H4 (cell line): Measurements from ENCODE around the gene STK33. TPM values are rescaled to one million over a fixed set of nuclear protein-coding genes. Genes with fewer than 3 reads are reported as not detected.

Experiments
- DNase-seq: peaks from one replicate; pipeline ENCODE4 v3.0.0-alpha.2; 2015; ENCODE audit warnings: low spot score
- total RNA-seq: library from RNA; depleted of rRNA; stranded (reverse); fragments of >200 nt; shearing (Covaris generic); gene quantifications from 2 replicates; pipeline ENCODE4 v1.2.3, GENCODE V29; 2014

Gene STK33
- total RNA-seq, 1 experiment from 2014 or later: 8.1 TPM

GRCh38 chr11:8373519-8374432 lies 220.3 kb downstream of the STK33 start:
- no peak for DNase-seq

GRCh38 chr11:8372641-8373381 lies 221.2 kb downstream of the STK33 start:
- no peak for DNase-seq

GRCh38 chr11:8371516-8371884 lies 222.5 kb downstream of the STK33 start:
- DNase-seq: no peak

- DNase-seq: no peak
Measured at GRCh38 chr11:8370812-8371515, 223.1 kb downstream of the STK33 start.

- DNase-seq: no peak
Measured at GRCh38 chr11:8369592-8370205, 224.3 kb downstream of the STK33 start.

GRCh38 chr11:8368772-8369171 lies 225.3 kb downstream of the STK33 start:
- DNase-seq: no peak

GRCh38 chr11:8368194-8368593 lies 225.8 kb downstream of the STK33 start:
- DNase-seq: no peak

GRCh38 chr11:8366316-8366715 lies 227.7 kb downstream of the STK33 start:
- DNase-seq: no peak

GRCh38 chr11:8365216-8365941 lies 228.6 kb downstream of the STK33 start:
- no peak for DNase-seq

GRCh38 chr11:8363921-8364320 lies 230.1 kb downstream of the STK33 start:
- no peak for DNase-seq

GRCh38 chr11:8362899-8363298 lies 231.1 kb downstream of the STK33 start:
- no peak for DNase-seq

- DNase-seq: no peak
Measured at GRCh38 chr11:8362491-8362890, 231.5 kb downstream of the STK33 start.

GRCh38 chr11:8361664-8362210 lies 232.3 kb downstream of the STK33 start:
- DNase-seq: no peak

GRCh38 chr11:8361206-8361605 lies 232.8 kb downstream of the STK33 start:
- DNase-seq: no peak

GRCh38 chr11:8360086-8360828 lies 233.8 kb downstream of the STK33 start:
- DNase-seq: no peak

- no peak for DNase-seq
Measured at GRCh38 chr11:8359521-8359920, 234.5 kb downstream of the STK33 start.

- no peak for DNase-seq
Measured at GRCh38 chr11:8357891-8358566, 236.0 kb downstream of the STK33 start.

- DNase-seq: no peak
Measured at GRCh38 chr11:8357505-8357888, 236.5 kb downstream of the STK33 start.

GRCh38 chr11:8356721-8357504 lies 237.1 kb downstream of the STK33 start:
- DNase-seq: no peak
